ENCODE results near the gene PRR12.

DNA sequence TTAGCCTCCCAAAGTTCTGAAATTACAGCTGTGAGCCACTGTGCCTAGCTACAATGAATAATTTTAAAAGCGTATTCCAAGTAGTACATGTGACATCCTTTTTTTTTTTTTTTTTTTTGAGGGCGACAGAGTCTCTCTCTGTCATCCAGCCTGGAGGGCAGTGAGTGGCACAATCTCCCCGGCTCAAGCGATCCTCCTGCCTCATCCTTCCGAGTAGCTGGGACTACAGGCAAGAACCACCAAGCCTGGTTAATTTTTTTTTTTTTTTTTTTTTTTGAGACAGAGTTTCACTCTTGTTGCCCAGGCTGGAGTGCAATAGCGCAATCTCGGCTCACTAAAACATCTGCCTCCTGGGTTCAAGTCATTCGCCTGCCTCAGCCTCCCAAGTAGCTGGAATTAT lies 3.8 kb upstream of the PRR12 start:
- TF ChIP-seq, protein P1, sequence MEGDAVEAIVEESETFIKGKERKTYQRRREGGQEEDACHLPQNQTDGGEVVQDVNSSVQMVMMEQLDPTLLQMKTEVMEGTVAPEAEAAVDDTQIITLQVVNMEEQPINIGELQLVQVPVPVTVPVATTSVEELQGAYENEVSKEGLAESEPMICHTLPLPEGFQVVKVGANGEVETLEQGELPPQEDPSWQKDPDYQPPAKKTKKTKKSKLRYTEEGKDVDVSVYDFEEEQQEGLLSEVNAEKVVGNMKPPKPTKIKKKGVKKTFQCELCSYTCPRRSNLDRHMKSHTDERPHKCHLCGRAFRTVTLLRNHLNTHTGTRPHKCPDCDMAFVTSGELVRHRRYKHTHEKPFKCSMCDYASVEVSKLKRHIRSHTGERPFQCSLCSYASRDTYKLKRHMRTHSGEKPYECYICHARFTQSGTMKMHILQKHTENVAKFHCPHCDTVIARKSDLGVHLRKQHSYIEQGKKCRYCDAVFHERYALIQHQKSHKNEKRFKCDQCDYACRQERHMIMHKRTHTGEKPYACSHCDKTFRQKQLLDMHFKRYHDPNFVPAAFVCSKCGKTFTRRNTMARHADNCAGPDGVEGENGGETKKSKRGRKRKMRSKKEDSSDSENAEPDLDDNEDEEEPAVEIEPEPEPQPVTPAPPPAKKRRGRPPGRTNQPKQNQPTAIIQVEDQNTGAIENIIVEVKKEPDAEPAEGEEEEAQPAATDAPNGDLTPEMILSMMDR (conservative IDR thresholded peaks at IDR 0.05 in 1 of 2, IDR thresholded peaks at IDR 0.05 in 1 of 2; ENCODE audit: low read depth in 1 of 2, low read length in 2 of 2), result no peak
- no peak for TF ChIP-seq EZH2 (IDR thresholded peaks at IDR 0.05; ENCODE audit: low read length, missing control alignments)
